ENCODE results near the gene PRAC2. TPM values are rescaled to one million over a fixed set of nuclear protein-coding genes. Genes with fewer than 3 reads are reported as not detected.

Gene PRAC2
- total RNA-seq, 1 donor from 2014 or later = not detected

GRCh38 chr17:48726114-48726915 lies 3.3 kb downstream of the PRAC2 start:
- peaks cover 63% of the 10 kb centered on the region for H3K27me3 ChIP-seq
- intact Hi-C loops (cut with DNase I) = loop anchor here (5.0 kb wide), 1 partner anchor 271 kb away; the partner anchor contains the start of gene IGF2BP1
- no peak for DNase-seq (ENCODE audit: low spot score in 2 of 2)
- TF ChIP-seq, protein P1, sequence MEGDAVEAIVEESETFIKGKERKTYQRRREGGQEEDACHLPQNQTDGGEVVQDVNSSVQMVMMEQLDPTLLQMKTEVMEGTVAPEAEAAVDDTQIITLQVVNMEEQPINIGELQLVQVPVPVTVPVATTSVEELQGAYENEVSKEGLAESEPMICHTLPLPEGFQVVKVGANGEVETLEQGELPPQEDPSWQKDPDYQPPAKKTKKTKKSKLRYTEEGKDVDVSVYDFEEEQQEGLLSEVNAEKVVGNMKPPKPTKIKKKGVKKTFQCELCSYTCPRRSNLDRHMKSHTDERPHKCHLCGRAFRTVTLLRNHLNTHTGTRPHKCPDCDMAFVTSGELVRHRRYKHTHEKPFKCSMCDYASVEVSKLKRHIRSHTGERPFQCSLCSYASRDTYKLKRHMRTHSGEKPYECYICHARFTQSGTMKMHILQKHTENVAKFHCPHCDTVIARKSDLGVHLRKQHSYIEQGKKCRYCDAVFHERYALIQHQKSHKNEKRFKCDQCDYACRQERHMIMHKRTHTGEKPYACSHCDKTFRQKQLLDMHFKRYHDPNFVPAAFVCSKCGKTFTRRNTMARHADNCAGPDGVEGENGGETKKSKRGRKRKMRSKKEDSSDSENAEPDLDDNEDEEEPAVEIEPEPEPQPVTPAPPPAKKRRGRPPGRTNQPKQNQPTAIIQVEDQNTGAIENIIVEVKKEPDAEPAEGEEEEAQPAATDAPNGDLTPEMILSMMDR (IDR thresholded peaks at IDR 0.05) = no peak
- H3K4me3 ChIP-seq = no peak overlapping the region
- no peaks in the 10 kb centered on the region for H3K36me3 ChIP-seq
- H3K9me3 ChIP-seq = no peaks in the 10 kb centered on the region
- H3K27ac ChIP-seq = no peak overlapping the region
- H3K4me1 ChIP-seq = peaks cover 6 to 11% of the 10 kb centered on the region in 2 donors

DNA sequence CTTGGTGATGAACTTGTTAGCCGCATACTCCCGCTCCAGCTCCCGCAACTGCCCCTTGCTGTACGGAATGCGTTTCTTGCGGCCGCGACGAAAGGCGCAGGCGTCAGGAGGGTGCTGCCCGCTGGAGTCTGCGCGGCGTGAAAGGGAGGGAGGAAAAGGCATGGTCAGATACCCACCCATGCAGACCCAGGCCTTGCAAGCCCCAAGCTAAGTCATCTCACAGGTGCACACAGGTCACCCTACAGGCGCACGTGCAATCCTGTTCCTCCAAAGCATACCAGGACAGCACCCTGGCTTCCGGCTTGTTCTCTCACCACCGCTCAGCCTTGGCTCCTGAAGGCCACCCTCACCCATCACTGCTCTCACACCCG lies 3.9 kb downstream of the PRAC2 start:
- Histone ChIP-seq H3K27me3 (peaks cover 60% of the 10 kb centered on the region), H3K36me3 (no peaks in the 10 kb centered on the region), H3K4me1 (peaks cover 6 to 11% of the 10 kb centered on the region in 2 donors), H3K9me3 (no peaks in the 10 kb centered on the region), H3K27ac (no peak overlapping the region), H3K4me3 (no peak overlapping the region)
- DNase-seq (ENCODE audit: low spot score in 2 of 2) = no peak
- TF ChIP-seq, protein P1 (IDR thresholded peaks at IDR 0.05) = no peak
- intact Hi-C loops (cut with DNase I) = loop anchor here (5.0 kb wide), 1 partner anchor 270 kb away; the partner anchor contains the start of gene IGF2BP1

- Histone ChIP-seq H3K36me3 (no peaks in the 10 kb centered on the region), H3K27ac (no peak overlapping the region), H3K4me3 (no peak overlapping the region), H3K27me3 (peaks cover 59% of the 10 kb centered on the region), H3K4me1 (peaks cover 6 to 11% of the 10 kb centered on the region in 2 donors), H3K9me3 (no peaks in the 10 kb centered on the region)
- no peak for DNase-seq (ENCODE audit: low spot score in 2 of 2)
- TF ChIP-seq, protein P1 (IDR thresholded peaks at IDR 0.05) = no peak
- intact Hi-C loops (cut with DNase I) = loop anchor here (5.0 kb wide), 1 partner anchor 270 kb away; the partner anchor contains the start of gene IGF2BP1
These were observed 4.6 kb downstream of the PRAC2 start for GRCh38 chr17:48727415-48728175.

DNA sequence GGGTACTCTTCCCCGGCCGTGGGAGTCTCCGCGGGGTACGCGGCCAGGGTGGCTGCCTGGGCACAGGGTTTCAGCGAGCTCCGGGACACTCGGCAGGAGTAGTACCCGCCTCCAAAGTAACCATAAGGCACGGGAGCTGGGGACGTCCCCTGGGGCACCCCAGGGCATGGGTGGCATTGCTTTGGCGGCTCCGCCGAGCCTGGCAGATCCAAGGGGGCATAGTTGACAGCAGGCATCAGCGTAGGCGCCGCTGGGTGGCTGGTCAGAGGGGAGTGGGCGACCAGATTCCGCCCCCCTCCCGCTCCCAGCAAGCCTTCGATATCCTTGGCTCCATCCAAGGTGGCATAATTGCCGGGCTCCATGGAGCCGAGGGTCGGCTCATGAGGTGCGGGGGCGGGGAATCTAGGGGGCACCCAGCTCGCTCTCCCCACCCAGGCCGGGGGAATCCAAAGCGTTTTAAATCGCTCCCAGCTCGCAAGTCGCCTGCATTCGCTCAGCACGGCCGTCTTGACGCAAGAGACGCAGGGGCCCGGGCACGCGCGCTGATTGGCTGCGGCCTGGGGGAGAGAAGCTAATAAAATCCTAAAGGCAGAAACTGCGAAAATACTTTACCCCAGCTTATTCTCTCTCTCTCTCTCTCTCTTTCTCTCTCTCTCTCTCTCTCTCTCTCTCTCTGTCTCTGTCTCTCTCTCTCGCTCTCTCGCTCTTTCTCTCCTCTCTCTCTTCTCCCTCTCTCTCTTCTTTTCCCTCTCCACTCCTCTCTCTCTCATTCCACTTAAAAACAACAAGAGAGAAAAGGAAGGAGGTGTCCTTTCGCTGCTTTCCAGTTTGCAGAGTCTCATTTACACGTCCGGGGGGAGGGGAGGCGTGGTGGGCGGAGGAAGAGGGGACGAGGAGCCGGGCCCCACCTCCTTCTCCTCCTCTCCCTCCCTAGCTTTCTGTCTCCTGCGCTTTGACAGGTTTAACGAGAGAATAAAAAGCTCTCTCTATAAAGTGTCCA lies 5.5 kb downstream of the PRAC2 start, which contains the start of gene HOXB13:
Gene HOXB13 (minus strand): TSS at position 519 of the 1,000 bp plus-strand sequence. CDS start 157 bp downstream, at position 362.
- DNase-seq (ENCODE audit: low spot score in 2 of 2) = no peak
- no peaks in the 10 kb centered on the region for H3K9me3 ChIP-seq
- TF ChIP-seq, protein P1 (IDR thresholded peaks at IDR 0.05) = no peak
- H3K27me3 ChIP-seq = peaks cover 61% of the 10 kb centered on the region
- H3K36me3 ChIP-seq = no peaks in the 10 kb centered on the region
- peaks cover 6 to 11% of the 10 kb centered on the region in 2 donors for H3K4me1 ChIP-seq
- no peak within 1 kb of the TSS for H3K27ac ChIP-seq
- intact Hi-C loops (cut with DNase I) = loop anchor here (5.0 kb wide), 1 partner anchor 269 kb away; the partner anchor contains the start of gene IGF2BP1
- H3K4me3 ChIP-seq = peak within 1 kb of the TSS; percentile 11 to 31
